ENCODE data around the gene RBMS3.

GRCh38 chr3:29972320-29972993 lies 691.6 kb downstream of the RBMS3 start:
- no peak for TF ChIP-seq MAX (CRISPR knock-in tag; IDR thresholded peaks at IDR 0.05)
- TF ChIP-seq ZBTB43 (CRISPR knock-in tag; IDR thresholded peaks at IDR 0.05): no peak
- no peak for TF ChIP-seq CTCF (IDR thresholded peaks at IDR 0.05)
- TF ChIP-seq ATF1 (CRISPR knock-in tag; IDR thresholded peaks at IDR 0.05): no peak
- TF ChIP-seq USF2 (CRISPR knock-in tag; IDR thresholded peaks at IDR 0.05): no peak
- no peak for TF ChIP-seq ZNF671 (CRISPR knock-in tag; IDR thresholded peaks at IDR 0.05)
- TF ChIP-seq FOXP4 (CRISPR knock-in tag; IDR thresholded peaks at IDR 0.05): no peak

All from WTC11 (cell line).